Glomerular endothelial cell (primary cell): ENCODE data around the gene METTL16. TPM values are rescaled to one million over a fixed set of nuclear protein-coding genes. Genes with fewer than 3 reads are reported as not detected.
"Not testable (repeated sequence)": the region's sequence is repeated elsewhere in the genome, so short reads cannot be mapped to it uniquely, and the experiment has no call there.

Source experiments
- DNase-seq: peaks from one replicate; pipeline ENCODE4 v3.0.0-alpha.2; 2011; ENCODE audit warnings: low read depth, low spot score; ENCODE audit errors: extremely low read depth
- total RNA-seq: library from RNA; depleted of rRNA; stranded (reverse); fragments of >200 nt; gene quantifications from 2 replicates; pipeline ENCODE4 v1.2.3, GENCODE V29; 2015

Gene METTL16
- total RNA-seq, 1 donor from 2014 or later: 20.9 TPM

- not testable (repeated sequence) for DNase-seq
These were observed 4.7 kb downstream of the METTL16 start for GRCh38 chr17:2507015-2507414.

- no peak for DNase-seq
These were observed 8.1 kb downstream of the METTL16 start for GRCh38 chr17:2503627-2504026.

GRCh38 chr17:2502871-2503580, 8.7 kb downstream of the METTL16 start:
- DNase-seq: no peak

- no peak for DNase-seq
These were observed 11.2 kb downstream of the METTL16 start for GRCh38 chr17:2500446-2500845.

DNA sequence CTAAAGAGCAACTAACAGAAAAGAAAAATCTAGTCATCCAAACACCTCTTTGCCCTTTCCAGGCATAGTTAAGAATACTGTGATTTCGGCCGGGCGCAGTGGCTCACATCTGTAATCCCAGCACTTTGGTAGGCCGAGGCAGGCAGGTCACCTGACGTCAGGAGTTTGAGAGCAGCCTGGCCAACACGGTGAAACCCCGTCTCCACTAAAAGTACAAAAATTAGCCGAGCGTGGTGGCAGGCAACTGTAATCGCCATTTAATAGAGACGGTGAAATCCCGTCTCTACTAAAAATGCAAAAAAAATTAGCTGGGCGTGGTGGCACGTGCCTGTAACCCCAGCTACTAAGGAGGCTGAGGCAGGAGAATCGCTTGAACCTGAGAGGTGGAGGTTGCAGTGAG, 22.4 kb downstream of the METTL16 start:
- DNase-seq: not testable (repeated sequence)

DNA sequence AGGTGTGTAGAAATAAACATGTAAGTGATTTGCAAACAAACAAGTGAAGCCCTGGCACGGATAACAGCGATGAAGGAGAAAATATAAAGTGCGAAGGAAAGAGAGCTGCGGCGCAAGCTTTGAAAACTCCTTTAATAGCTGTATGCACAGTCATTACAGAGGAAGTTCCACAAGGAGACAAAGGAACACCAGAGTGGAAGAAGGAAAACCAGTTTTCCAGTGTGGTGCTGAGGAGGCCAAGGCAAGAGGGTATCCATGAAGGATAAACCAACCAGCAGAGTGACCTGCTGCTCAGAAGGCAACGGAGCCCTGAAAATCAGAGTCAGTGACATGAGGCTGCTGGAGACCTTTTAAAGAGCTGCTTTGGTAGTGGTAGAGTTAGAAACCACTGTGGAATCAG, 24.4 kb downstream of the METTL16 start:
- no peak for DNase-seq

- not testable (repeated sequence) for DNase-seq
These were observed 25.0 kb downstream of the METTL16 start for GRCh38 chr17:2486709-2487108.

DNA sequence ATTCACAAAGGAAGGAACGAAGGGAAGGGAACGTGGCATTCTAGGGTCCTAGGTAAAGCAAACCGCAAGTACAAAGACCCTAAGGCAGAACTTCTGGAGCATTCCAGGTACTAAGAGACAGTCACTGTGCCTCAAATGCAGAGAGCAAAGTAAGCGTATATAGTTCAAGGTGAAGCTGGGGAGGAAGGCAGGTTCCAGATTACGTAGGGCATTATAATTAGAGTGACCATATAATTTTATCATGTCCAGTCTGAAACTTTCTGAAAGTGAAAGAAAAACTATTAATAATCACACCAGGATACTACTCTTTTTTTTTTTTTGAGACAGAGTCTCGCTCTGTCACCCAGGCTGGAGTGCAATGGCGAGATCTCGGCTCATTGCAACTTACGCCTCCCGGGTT, 25.7 kb downstream of the METTL16 start:
- no peak for DNase-seq

DNA sequence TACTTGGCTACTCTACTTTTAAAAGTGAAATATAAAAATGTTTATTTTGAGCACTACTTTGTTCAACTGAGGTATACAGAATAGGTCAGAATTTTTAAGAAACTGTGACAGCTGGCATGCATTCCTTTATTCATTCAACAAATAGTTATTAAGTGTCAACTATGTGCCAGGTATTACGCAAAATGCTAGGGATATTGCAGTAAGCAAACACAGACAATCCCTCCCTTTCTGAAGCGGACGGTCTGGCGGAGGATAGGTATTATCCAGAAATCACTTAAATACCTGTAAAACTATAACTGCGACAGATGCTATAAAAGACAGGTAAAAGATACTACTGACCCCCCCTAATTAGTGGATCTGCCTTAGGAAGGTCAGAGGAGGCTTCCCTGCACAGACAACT, 26.1 kb downstream of the METTL16 start:
- DNase-seq: no peak

DNA sequence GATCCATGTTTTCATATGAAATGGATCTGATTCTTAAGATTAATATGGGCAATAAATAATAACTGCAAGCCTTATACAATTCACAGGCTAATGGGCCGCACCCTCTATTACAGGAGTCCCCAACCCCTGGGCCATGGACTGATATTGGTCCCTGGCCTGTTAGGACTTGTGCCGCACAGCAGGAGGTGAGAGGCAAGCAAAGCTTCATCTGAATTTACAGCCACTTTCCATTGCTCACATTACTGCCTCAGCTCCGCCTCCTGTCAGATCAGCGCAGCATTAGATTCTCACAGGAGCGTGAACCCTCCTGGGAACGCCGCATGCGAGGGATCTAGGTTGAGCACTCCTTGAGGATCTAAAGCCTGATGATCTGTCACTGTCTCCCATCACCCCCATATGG, 26.8 kb downstream of the METTL16 start:
- no peak for DNase-seq

- DNase-seq: no peak
These were observed 28.6 kb downstream of the METTL16 start for GRCh38 chr17:2483084-2483483.

DNA sequence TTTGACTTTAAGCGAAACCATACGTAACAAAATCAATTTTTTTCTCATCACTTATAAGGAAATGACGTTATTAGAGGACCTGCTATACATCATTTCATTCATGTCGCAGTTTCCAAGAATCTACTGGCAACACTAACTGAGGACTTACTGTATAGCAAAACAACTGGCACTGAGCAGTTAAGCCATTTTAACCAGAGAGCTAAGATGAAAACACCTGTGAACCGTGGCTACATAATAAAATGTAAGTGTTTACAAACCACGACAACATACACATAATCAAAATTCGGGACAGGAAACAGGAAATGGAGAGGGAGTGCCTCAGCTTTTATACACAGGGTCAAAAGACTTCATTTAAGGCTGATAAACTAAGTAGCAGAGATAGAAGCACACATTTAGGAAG, 29.5 kb downstream of the METTL16 start:
- no peak for DNase-seq

DNA sequence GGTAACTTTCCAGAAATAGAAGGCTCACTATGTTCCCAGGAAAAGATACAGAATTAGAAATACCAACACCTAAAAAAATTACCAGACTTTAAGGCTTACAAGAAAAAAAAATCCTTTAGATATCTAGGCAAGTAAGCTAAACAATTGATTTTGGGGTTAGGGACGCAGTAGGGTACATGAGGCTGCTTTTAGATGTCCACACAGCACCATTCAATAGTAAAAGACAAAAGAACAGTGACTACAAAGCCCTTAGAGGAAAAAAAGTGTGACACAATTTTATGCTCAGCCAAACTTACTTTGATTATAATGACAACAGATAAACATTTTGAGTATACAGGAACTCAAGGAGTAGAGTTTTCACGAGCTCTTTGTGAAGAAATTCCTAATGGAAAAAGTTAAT, 29.9 kb downstream of the METTL16 start:
- DNase-seq: no peak

GRCh38 chr17:2478458-2478857, 33.2 kb downstream of the METTL16 start:
- no peak for DNase-seq

DNA sequence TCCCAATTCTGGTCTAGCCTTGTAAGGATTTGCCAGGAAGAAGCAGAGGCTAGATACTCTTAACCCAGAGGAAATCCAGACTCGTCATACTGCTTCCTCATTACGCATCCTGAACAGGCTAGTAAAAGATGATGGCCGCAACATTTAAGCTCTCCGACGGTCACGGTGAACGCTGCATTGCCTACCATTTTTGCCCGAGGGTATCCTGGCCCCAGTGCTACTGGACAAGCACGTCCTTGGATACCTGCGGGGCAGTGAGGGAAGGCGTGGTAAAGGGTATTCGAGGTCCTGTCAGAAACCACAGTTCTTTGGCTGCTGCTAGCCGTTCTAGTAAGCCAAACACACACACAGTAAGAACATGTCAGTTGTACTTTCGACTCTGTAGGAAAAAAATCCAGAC, 36.6 kb downstream of the METTL16 start:
- no peak for DNase-seq

DNA sequence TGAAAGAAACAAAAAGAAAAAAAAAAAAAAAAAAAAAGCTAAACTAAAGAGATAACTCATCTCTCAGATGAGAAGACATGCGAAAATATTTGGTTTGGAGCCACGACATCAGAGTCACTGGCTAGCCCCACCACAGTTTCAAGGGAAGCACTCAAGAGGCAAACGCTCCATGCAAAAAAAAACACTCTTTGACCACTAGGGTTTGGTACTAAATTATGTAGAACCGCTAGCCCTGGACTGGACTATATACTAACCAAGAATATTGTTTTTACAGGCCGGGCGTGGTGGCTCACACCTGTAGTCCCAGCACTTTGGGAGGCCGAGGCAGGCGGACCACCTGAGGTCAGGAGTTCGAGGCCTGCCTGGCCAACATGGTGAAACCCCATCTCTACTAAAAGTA, 37.3 kb downstream of the METTL16 start:
- DNase-seq: no peak

- DNase-seq: no peak
These were observed 43.4 kb downstream of the METTL16 start for GRCh38 chr17:2468270-2468669.

- DNase-seq: no peak
These were observed 44.8 kb downstream of the METTL16 start for GRCh38 chr17:2466931-2467330.

- DNase-seq: no peak
These were observed 49.2 kb downstream of the METTL16 start for GRCh38 chr17:2462481-2462880.

DNA sequence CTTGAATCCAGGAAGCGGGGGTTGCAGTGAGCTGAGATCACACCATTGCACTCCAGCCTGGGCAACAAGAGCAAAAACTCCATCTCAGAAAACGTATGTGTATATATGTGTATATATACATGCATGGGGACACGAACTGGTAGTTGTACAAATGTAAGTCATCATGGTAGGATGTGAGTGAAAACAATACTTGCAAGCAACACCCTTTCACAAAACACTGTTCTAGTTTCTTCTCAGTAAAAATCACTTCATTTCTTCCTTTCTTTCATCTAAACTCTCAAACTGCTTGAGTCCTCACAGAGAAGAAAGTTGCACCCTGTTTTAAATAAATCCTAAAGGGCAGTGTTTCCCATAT, 51.8 kb downstream of the METTL16 start:
- no peak for DNase-seq

GRCh38 chr17:2457913-2458312, 53.8 kb downstream of the METTL16 start:
- DNase-seq: no peak

GRCh38 chr17:2456475-2456874, 55.2 kb downstream of the METTL16 start:
- DNase-seq: no peak

GRCh38 chr17:2455956-2456355, 55.7 kb downstream of the METTL16 start:
- DNase-seq: no peak
